Right atrium auricular region (tissue), 2 donors: ENCODE measurements around the gene TOPBP1. TPM values are rescaled to one million over a fixed set of nuclear protein-coding genes. Genes with fewer than 3 reads are reported as not detected.

Experiments used
- DNase-seq: peaks from one replicate; pipeline ENCODE4 v3.0.0-alpha.2; 2019; ENCODE audit warnings: low spot score
- H3K27ac ChIP-seq, 2 donors: fragments of 200-600 bp; sonication (generic); 1 replicate in 1 of 2; 2 replicates in 1 of 2; pipeline ENCODE4 v1.5.1; 2016 to 2019
- H3K27me3 ChIP-seq, 2 donors: fragments of 200-600 bp; sonication (generic); one replicate each; pipeline versions ENCODE4 v1.5.1 to v1.6.0; 2017 to 2019
- H3K36me3 ChIP-seq: fragments of 200-600 bp; sonication (generic); one replicate; pipeline ENCODE4 v1.5.1; 2016
- H3K4me1 ChIP-seq, 2 donors: fragments of 200-600 bp; sonication (generic); one replicate each; pipeline versions ENCODE4 v1.5.1 to v1.6.0; 2017 to 2019
- H3K4me3 ChIP-seq, 2 donors: fragments of 200-600 bp; sonication (generic); 1 replicate in 1 of 2; 2 replicates in 1 of 2; pipeline ENCODE4 v1.5.1; 2017 to 2019; ENCODE audit warnings: mild to moderate bottlenecking in 1 of 2, moderate library complexity in 1 of 2
- H3K9me3 ChIP-seq, 2 donors: fragments of 200-600 bp; sonication (generic); one replicate each; pipeline ENCODE4 v1.5.1; 2019
- CTCF ChIP-seq, 2 donors: fragments of 200-600 bp; sonication (generic); IDR thresholded peaks; one replicate each; pipeline ENCODE4 v1.5.1; 2019; ENCODE audit warnings: antibody characterized with exemption in 2 of 2
- total RNA-seq, 2 donors: library from RNA; depleted of rRNA; stranded (reverse); fragments of >200 nt; gene quantifications; one replicate each; pipeline ENCODE4 v1.1.0, GENCODE V29; 2016

Gene TOPBP1
- total RNA-seq, 2 donors from 2014 or later = 10.5 to 11.1 TPM

GRCh38 chr3:133599280-133599679 is 62.5 kb downstream of the TOPBP1 start:
- no peaks in the 10 kb centered on the region for H3K4me1 ChIP-seq
- no peaks in the 10 kb centered on the region for H3K36me3 ChIP-seq
- no peak for DNase-seq
- TF ChIP-seq CTCF (IDR thresholded peaks at IDR 0.05) = no peak
- no peak overlapping the region for H3K27ac ChIP-seq
- H3K4me3 ChIP-seq = no peak overlapping the region
- no peaks in the 10 kb centered on the region for H3K27me3 ChIP-seq
- H3K9me3 ChIP-seq = no peaks in the 10 kb centered on the region

GRCh38 chr3:133598405-133598804 is 63.3 kb downstream of the TOPBP1 start:
- Histone ChIP-seq H3K27ac (no peak overlapping the region), H3K27me3 (no peaks in the 10 kb centered on the region), H3K9me3 (no peaks in the 10 kb centered on the region), H3K36me3 (no peaks in the 10 kb centered on the region), H3K4me3 (no peak overlapping the region), H3K4me1 (no peaks in the 10 kb centered on the region)
- TF ChIP-seq CTCF (IDR thresholded peaks at IDR 0.05) = no peak
- no peak for DNase-seq

GRCh38 chr3:133595341-133595740 is 66.4 kb downstream of the TOPBP1 start:
- no peak overlapping the region for H3K4me3 ChIP-seq
- peaks cover 5% of the 10 kb centered on the region for H3K36me3 ChIP-seq
- H3K4me1 ChIP-seq = no peaks in the 10 kb centered on the region
- H3K27ac ChIP-seq = no peak overlapping the region
- DNase-seq = no peak
- no peaks in the 10 kb centered on the region for H3K27me3 ChIP-seq
- TF ChIP-seq CTCF (IDR thresholded peaks at IDR 0.05) = no peak
- H3K9me3 ChIP-seq = no peaks in the 10 kb centered on the region

- Histone ChIP-seq H3K9me3 (no peaks in the 10 kb centered on the region), H3K36me3 (peaks cover 26% of the 10 kb centered on the region), H3K27ac (no peak overlapping the region), H3K4me1 (peaks cover 0 to 4% of the 10 kb centered on the region in 2 donors), H3K27me3 (no peaks in the 10 kb centered on the region), H3K4me3 (no peak overlapping the region)
- DNase-seq = no peak
- TF ChIP-seq CTCF (IDR thresholded peaks at IDR 0.05) = no peak
Observed at GRCh38 chr3:133593243-133593642, 68.5 kb downstream of the TOPBP1 start.

- no peak for DNase-seq
- Histone ChIP-seq H3K9me3 (no peaks in the 10 kb centered on the region), H3K27ac (no peak overlapping the region), H3K36me3 (peaks cover 30% of the 10 kb centered on the region), H3K4me1 (peaks cover 0 to 4% of the 10 kb centered on the region in 2 donors), H3K4me3 (no peak overlapping the region), H3K27me3 (no peaks in the 10 kb centered on the region)
- TF ChIP-seq CTCF (IDR thresholded peaks at IDR 0.05) = no peak
Observed at GRCh38 chr3:133592843-133593242, 68.9 kb downstream of the TOPBP1 start.

GRCh38 chr3:133591271-133591742 is 70.4 kb downstream of the TOPBP1 start:
- DNase-seq = no peak
- Histone ChIP-seq H3K27ac (no peak overlapping the region), H3K4me3 (no peak overlapping the region), H3K27me3 (no peaks in the 10 kb centered on the region), H3K9me3 (no peaks in the 10 kb centered on the region), H3K36me3 (peaks cover 45% of the 10 kb centered on the region), H3K4me1 (peaks cover 0 to 4% of the 10 kb centered on the region in 2 donors)
- TF ChIP-seq CTCF (IDR thresholded peaks at IDR 0.05) = no peak
